Measurements from ENCODE around the gene PRKAR2B.

The PRKAR2B gene

GRCh38 chr7:107035446-107035845 lies 9.1 kb upstream of the PRKAR2B start:
- TF ChIP-seq FOXP2 (optimal IDR thresholded peaks at IDR 0.05; ENCODE audit: borderline replicate concordance, extremely low read depth, extremely low read length, insufficient read depth) (no peak), SIN3A (IDR thresholded peaks at IDR 0.05; ENCODE audit: borderline replicate concordance, insufficient read depth, low read length) (no peak), TAF1 (IDR thresholded peaks at IDR 0.05; ENCODE audit: borderline replicate concordance, insufficient read depth, low read length) (no peak), REST (IDR thresholded peaks at IDR 0.05; ENCODE audit: insufficient read depth in 1 of 2, low read depth in 2 of 2, low read length in 2 of 2) (no peak), POLR2AphosphoS5 (IDR thresholded peaks at IDR 0.05; ENCODE audit: low read depth, low read length) (no peak)

GRCh38 chr7:107036535-107036934 lies 8.0 kb upstream of the PRKAR2B start:
- no peak for TF ChIP-seq POLR2AphosphoS5 (IDR thresholded peaks at IDR 0.05; ENCODE audit: low read depth, low read length)
- TF ChIP-seq REST (IDR thresholded peaks at IDR 0.05; ENCODE audit: insufficient read depth in 1 of 2, low read depth in 2 of 2, low read length in 2 of 2): no peak
- TF ChIP-seq SIN3A (IDR thresholded peaks at IDR 0.05; ENCODE audit: borderline replicate concordance, insufficient read depth, low read length): no peak

- TF ChIP-seq FOXP2 (optimal IDR thresholded peaks at IDR 0.05; ENCODE audit: borderline replicate concordance, extremely low read depth, extremely low read length, insufficient read depth) (no peak), SIN3A (IDR thresholded peaks at IDR 0.05; ENCODE audit: borderline replicate concordance, insufficient read depth, low read length) (no peak), POLR2AphosphoS5 (IDR thresholded peaks at IDR 0.05; ENCODE audit: low read depth, low read length) (no peak), REST (IDR thresholded peaks at IDR 0.05; ENCODE audit: insufficient read depth in 1 of 2, low read depth in 2 of 2, low read length in 2 of 2) (no peak), TAF1 (IDR thresholded peaks at IDR 0.05; ENCODE audit: borderline replicate concordance, insufficient read depth, low read length) (no peak)
Observed at GRCh38 chr7:107037717-107038603, 6.5 kb upstream of the PRKAR2B start.

DNA sequence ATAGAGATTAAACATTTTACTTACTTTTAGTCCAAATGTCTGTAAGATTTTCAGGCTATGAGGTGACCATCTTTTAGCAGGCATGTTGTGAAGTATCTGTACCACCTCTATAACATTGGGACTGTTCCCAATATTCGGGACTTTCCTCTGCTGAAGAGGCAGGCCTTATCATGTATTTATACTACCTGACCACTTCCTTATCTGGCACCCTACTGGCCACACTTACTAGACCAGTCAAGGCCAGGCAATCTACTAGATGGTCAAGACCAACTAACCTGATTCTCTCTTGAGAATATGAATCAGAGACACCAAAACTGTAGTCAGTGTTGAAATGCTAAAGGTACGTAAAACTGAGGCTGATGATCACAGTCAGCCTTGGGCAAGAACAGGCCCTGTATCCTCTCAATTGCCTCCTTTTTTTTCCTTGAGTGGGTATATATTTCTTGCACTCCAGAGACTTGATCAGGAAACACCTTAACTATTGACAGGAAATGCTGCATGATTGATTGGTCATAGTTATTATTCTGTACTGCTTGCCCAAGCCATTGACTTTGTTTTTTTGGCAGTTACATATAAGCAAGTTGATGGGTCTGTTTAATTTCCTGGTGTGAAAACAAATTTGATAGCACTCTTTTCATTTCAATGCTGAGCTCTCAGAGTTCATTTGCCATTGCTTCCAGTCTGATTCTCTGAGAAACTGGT lies 5.2 kb upstream of the PRKAR2B start:
- no peak for TF ChIP-seq POLR2AphosphoS5 (IDR thresholded peaks at IDR 0.05; ENCODE audit: low read depth, low read length)
- TF ChIP-seq FOXP2 (optimal IDR thresholded peaks at IDR 0.05; ENCODE audit: borderline replicate concordance, extremely low read depth, extremely low read length, insufficient read depth): no peak
- TF ChIP-seq SIN3A (IDR thresholded peaks at IDR 0.05; ENCODE audit: borderline replicate concordance, insufficient read depth, low read length): no peak
- no peak for TF ChIP-seq TAF1 (IDR thresholded peaks at IDR 0.05; ENCODE audit: borderline replicate concordance, insufficient read depth, low read length)
- no peak for TF ChIP-seq REST (IDR thresholded peaks at IDR 0.05; ENCODE audit: insufficient read depth in 1 of 2, low read depth in 2 of 2, low read length in 2 of 2)

All from PFSK-1 (cell line).